ENCODE measurements around the gene STIL.
"Not testable (repeated sequence)": the region's sequence is repeated elsewhere in the genome, so short reads cannot be mapped to it uniquely, and the experiment has no call there.

STIL gene

DNA sequence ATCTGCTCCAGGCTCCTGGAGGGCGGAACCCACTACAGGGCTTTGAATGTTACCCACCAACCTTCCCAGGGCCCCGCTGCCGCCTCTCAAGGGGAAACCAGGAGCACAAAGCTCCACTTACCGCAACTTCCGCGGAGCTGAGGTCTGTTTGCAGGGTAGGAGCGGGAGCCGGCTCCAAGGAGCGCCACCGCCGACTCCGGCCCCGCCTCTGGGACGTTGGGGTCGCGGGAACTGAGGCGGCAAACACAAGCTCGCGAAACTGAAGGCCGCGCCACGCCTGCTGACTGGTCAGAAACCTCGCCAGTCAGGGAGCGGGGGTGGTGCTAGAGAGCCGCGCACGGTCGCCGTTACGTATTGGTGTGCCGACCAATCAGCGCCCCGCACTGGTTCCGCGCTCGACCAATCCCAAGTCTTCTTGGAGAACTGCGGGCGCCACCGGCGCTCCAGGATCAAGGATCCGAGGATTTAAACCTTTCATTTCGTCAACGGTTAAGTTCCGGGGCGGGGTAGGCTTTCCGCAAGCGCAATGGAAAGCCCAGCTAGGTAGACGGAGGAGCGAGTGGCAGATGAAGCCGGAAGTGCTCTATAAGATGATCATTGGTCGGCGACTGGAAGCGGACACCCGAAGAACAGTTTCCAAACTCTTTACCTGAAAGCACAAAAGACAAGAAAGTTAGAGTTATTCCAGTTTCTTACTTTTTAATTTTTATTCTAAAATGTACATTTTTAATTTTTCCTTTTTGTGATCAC lies at the start of gene STIL:
Gene STIL, minus strand, starts transcription at position 233 of the 750 bp plus-strand sequence. CDS start 3,828 bp downstream, outside the sequence.
- peak; percentile 95 to 98 (median 96) for DNase-seq (ENCODE audit: low read depth in 3 of 3)

GRCh38 chr1:47362828-47363227 lies 48.9 kb upstream of the STIL start:
- no peak for DNase-seq (ENCODE audit: low read depth in 3 of 3)

DNA sequence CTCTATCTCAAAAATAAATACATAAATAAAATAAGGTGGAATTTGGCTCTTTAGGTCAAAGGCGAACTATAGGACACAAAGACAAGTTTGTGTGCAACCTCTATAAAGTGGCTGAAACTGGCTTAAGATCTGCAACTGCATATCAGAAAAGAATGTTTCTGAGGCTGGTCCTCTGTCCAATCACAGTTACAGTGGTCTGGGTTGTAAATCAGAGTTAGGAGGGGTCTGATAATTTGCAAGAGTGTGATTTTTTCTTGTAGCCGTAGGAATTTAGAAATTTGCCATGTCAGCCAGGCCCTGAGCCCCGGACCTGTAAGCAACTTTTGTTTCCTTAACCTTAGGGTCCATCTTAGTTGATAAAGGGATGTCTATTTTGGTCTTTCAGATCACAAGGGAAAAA lies 47.4 kb upstream of the STIL start:
- DNase-seq (ENCODE audit: low read depth in 3 of 3), result no peak

- DNase-seq (ENCODE audit: low read depth in 3 of 3), result no peak
Observed at GRCh38 chr1:47351305-47351704, 37.4 kb upstream of the STIL start.

DNA sequence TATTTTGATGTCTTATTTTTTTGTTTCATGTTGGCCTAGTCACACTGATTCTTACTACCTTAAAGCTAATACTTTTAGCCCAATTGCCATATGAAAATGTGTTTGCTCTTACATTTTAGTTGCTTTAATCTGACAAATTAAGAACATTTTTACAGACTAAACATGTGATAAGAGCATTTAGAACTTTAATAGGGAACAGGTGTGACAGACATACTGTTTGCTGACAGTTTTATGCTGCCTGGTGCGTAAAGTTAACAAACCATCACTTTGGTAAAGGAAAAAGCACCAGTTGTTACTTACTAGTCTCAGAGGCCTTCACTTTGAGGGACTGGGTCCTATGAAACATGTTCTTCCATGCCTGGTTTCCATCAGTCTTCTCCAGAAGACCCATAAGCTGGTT lies 34.3 kb upstream of the STIL start:
- DNase-seq (ENCODE audit: low read depth in 3 of 3), result no peak

- no peak for DNase-seq (ENCODE audit: low read depth in 3 of 3)
Observed at GRCh38 chr1:47347735-47348134, 33.8 kb upstream of the STIL start.

DNA sequence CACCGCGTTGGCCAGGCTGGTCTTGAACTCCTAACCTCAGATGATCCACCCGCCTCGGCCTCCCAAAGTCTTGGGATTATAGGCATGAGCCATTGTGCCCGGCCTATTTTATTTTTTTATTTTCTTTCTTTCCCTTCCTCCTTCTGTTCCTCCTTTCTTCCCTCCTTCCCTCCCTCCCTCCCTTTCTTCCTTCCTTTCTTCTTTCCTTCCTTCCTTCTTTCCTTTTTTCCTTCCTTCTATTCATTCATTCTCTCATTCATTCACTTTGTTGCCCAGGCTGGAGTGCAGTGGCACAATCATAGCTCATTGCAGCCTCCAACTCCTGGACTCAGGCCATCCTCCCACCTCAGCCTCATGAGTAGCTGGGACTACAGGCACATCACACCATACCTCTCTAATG lies 33.0 kb upstream of the STIL start:
- not testable (repeated sequence) for DNase-seq (ENCODE audit: low read depth in 3 of 3)

DNA sequence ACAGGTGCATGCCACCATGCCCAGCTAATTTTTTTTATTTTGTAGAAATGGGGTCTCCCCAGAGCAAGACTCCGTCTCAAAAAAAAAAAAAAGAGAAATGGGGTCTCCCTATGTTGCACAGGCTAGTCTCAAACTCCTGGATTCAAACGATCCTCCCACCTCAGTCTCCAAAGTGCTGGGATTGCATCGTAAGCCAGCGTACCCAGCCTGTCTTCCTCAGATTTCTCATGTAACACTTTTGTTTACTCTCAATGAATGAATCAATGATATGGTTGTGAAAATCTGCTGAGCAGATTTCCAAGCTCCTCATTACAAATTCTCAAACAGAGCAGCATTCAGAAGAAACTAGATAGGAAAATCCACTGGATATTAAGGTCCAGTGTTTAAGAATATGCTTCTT lies 26.3 kb upstream of the STIL start:
- no peak for DNase-seq (ENCODE audit: low read depth in 3 of 3)

- DNase-seq (ENCODE audit: low read depth in 3 of 3), result no peak
Observed at GRCh38 chr1:47338249-47339077, 24.5 kb upstream of the STIL start.

DNA sequence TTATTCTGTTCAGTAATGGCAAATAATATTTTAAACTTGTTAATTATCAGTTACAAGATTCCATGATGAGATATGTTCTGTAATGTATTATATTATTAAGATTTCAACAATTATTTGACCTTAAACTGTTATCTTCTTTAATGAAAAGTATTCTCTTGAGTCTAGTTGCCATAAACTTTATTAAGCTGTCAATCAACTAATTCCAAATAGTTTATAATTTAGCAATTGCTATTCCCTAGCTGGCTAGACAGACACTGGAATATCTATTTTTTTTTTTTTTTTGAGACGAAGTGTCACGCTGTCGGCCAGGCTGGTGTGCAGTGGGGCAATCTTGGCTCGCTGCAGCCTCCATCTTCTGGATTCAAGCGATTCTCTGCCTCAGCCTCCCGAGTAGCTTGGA lies 23.4 kb upstream of the STIL start:
- DNase-seq (ENCODE audit: low read depth in 3 of 3), result no peak

DNA sequence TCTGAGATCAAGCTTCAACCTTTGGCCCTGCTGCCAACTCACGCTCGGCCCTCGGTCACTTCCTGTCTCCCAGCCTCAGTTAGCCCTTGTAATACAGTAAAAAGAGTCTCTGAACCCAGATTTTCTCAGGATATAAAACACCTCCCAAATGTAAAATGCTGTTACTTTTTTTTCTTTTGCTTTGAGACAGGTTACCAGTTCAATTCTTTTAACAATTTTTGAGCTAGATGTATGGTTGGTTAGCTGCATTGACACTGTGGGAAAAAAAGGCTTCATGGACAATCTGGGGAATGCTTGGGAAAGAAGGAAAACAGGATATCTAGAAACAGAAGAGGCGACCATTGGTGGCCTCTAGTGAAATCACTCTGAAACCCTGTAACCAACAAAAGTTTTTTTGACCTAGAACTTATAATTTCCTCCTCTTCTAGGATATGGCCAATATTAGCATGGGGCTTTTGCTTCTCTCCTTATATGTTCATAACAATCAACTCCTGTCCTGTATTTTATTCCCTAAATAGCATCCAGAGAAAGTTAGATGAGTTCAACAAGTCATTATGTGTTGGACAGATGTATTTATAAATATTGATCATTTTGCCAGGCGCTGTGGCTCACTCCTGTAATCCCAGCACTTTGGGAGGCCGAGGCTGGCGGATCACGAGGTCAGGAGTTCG lies 21.0 kb upstream of the STIL start:
- DNase-seq (ENCODE audit: low read depth in 3 of 3), result no peak

GRCh38 chr1:47333922-47334764 lies 20.2 kb upstream of the STIL start:
- DNase-seq (ENCODE audit: low read depth in 3 of 3), result peak; percentile 45 to 71 (median 50)

- DNase-seq (ENCODE audit: low read depth in 3 of 3), result peak; percentile 56 to 77 (median 67)
Observed at GRCh38 chr1:47333578-47333921, 19.6 kb upstream of the STIL start, which contains the start of gene CMPK1. Gene CMPK1 (plus strand): TSS chr1:47333790. CDS start chr1:47333946, 156 bp downstream.

DNA sequence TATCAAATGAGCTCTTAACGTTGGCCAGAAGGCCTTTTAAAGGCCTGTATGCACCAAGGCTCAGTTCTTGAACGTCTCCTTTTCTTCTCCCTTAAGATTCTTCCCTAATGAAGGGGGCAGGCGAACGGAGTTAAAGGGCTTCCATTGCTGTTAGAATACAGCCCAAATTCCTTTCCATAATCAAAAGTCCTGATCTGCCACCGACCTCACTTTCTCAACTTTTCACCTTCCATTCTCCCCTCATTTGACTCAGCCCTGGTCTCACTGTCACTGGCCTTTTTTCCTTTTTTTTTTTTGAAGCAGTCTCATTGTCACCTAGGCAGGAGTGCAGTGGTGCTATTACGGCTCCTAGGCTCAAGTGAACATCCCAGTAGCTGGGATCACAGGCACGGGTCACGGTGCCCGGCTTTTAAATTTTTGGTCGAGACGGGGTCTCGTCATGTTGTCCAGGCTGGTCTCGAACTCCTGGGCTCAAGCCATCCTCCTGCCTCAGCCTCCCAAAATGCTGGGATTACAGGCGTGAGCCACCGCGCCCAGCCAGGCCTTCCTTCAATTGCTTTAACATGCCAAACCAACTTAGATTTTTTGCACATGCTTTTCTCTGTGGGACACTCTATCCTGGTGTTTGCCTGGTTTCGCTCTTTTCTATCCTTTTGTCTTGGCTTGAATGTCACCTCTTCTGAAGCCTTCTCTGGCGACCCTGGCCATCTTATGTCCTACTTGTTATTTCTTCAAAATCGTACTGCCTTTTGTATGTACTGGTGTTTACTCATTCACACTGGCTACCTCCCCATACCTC lies 19.0 kb upstream of the STIL start:
- DNase-seq (ENCODE audit: low read depth in 3 of 3), result no peak

- no peak for DNase-seq (ENCODE audit: low read depth in 3 of 3)
Observed at GRCh38 chr1:47331875-47332274, 17.9 kb upstream of the STIL start.

- DNase-seq (ENCODE audit: low read depth in 3 of 3), result no peak
Observed at GRCh38 chr1:47330212-47330611, 16.3 kb upstream of the STIL start.

GRCh38 chr1:47328992-47329391 lies 15.0 kb upstream of the STIL start:
- no peak for DNase-seq (ENCODE audit: low read depth in 3 of 3)

- no peak for DNase-seq (ENCODE audit: low read depth in 3 of 3)
Observed at GRCh38 chr1:47326271-47326670, 12.3 kb upstream of the STIL start.

DNA sequence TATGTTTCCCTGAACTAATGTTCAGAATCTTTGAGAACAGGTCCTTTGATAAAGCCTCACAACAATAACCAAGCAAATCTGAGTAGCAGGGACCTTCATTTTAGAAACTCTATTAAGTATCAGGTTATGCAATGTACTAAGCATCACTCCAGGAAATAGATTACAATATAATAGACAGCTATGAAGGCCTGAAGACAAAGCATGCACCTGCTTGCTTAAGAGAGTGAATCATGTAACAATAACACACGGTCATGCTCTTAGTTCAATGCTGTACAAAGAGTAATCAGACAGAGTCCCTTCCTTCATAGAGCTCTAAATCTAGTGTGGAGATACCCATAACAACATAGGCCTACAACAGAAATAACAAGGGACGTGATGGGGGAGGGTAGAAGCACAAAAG lies 11.6 kb upstream of the STIL start:
- no peak for DNase-seq (ENCODE audit: low read depth in 3 of 3)

DNA sequence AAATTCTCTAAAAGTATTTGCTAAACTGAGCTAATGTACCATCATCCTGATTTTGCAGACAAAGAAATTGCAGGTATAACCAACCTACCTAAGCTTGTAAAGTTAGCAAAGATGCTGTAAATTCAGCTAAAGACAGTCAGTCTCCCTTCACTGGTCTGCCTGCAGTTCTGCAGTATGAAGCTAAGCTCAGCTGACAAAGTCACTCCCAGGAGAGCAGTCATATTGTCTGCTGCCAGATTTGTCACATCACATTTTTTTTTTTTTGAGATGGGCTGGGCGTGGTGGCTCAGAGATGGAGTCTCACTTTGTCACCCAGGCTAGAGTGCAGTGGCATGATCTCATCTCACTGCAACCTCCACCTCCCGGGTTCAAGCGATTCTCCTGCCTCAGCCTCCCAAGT lies 10.7 kb upstream of the STIL start:
- DNase-seq (ENCODE audit: low read depth in 3 of 3), result no peak

GRCh38 chr1:47323599-47324031 lies 9.7 kb upstream of the STIL start:
- no peak for DNase-seq (ENCODE audit: low read depth in 3 of 3)

All from stimulated activated CD4-positive, alpha-beta T cell treated with anti-CD3 and anti-CD28 coated beads, TNF-alpha, amount 100 ng/mL, for 24 hours (primary cell).